Esophagus squamous epithelium (tissue), 5 donors: Measurements from ENCODE around the gene HNMT. TPM values are rescaled to one million over a fixed set of nuclear protein-coding genes. Genes with fewer than 3 reads are reported as not detected.

Experiments
- DNase-seq: peaks from one replicate; lab custom pipeline; 2025; lab: John Stamatoyannopoulos, UW
- H3K27ac ChIP-seq, 4 donors: fragments of 200-600 bp; sonication (generic); one replicate each; pipeline ENCODE4 v1.5.1; 2016 to 2019; ENCODE audit warnings: mild to moderate bottlenecking in 1 of 4
- H3K27me3 ChIP-seq, 4 donors: fragments of 200-600 bp; sonication (generic); 1 replicate in 3 of 4; 2 replicates in 1 of 4; pipeline versions ENCODE4 v1.5.1 to v1.6.0; 2017 to 2021; ENCODE audit warnings: antibody characterized with exemption in 1 of 4
- H3K36me3 ChIP-seq, 3 donors: fragments of 200-600 bp; sonication (generic); one replicate each; pipeline ENCODE4 v1.5.1; 2016 to 2019
- H3K4me1 ChIP-seq, 3 donors: fragments of 200-600 bp; sonication (generic); one replicate each; pipeline ENCODE4 v1.5.1; 2017 to 2019
- H3K4me3 ChIP-seq, 4 donors: fragments of 200-600 bp; sonication (generic); 1 replicate in 3 of 4; 2 replicates in 1 of 4; pipeline ENCODE4 v1.5.1; 2016 to 2019; ENCODE audit warnings: mild to moderate bottlenecking in 2 of 4, moderate library complexity in 1 of 4
- H3K9me3 ChIP-seq, 3 donors: fragments of 200-600 bp; sonication (generic); one replicate each; pipeline ENCODE4 v1.5.1; 2016 to 2019
- CTCF ChIP-seq, 6 experiments: fragments of 450-650 bp in 4 of 6; fragments of 200-600 bp in 2 of 6; sonication (generic) in 2 of 6; IDR thresholded peaks; one replicate each; pipeline ENCODE4 v1.5.1; 2016 to 2019; ENCODE audit warnings: antibody characterized with exemption in 6 of 6, mild to moderate bottlenecking in 4 of 6, moderate library complexity in 4 of 6
- POLR2A ChIP-seq, 4 donors: fragments of 450-650 bp; IDR thresholded peaks; one replicate each; pipeline ENCODE4 v1.6.1; 2017; ENCODE audit warnings: antibody characterized with exemption in 4 of 4, mild to moderate bottlenecking in 4 of 4, moderate library complexity in 3 of 4
- WGBS, 2 donors: methylation state at CpG; one replicate each; pipeline ENCODE4 v1.1.5; 2018; 5-methylcytosine and 5-hydroxymethylcytosine counted together
- intact Hi-C: fragments of 100-400 bp; cut with DNase I; formaldehyde crosslinking; loops from one replicate; pipeline ENCODE4 v1.15.0; 2022
- total RNA-seq, 4 donors: library from RNA; depleted of rRNA; stranded (reverse); fragments of >200 nt; gene quantifications; one replicate each; pipeline ENCODE4 v1.1.0, GENCODE V29; 2016
- donor health status: DM: yes; HTN: yes; CAD: no.

The HNMT gene
- total RNA-seq, 4 donors from 2014 or later, result 5.9 to 41.6 (median 8.2) TPM

GRCh38 chr2:138059487-138060300 is 95.4 kb downstream of the HNMT start:
- H3K27me3 ChIP-seq, result peaks cover 0 to 23% (median 0%) of the 10 kb centered on the region in 4 donors
- intact Hi-C loops, result no loop called here
- TF ChIP-seq POLR2A (IDR thresholded peaks at IDR 0.05) (no peak), CTCF (IDR thresholded peaks at IDR 0.05) (no peak)

GRCh38 chr2:138060301-138060635 is 96.0 kb downstream of the HNMT start:
- no peak for TF ChIP-seq CTCF (IDR thresholded peaks at IDR 0.05)
- DNase-seq, result no peak
- H3K4me1 ChIP-seq, result peaks cover 0 to 11% (median 0%) of the 10 kb centered on the region in 3 donors
- peaks cover 0 to 25% (median 0%) of the 10 kb centered on the region in 4 donors for H3K27me3 ChIP-seq
- WGBS, 2 donors, result 18 to 20% methylated on average over 1 of the region's 1 CpG
- H3K36me3 ChIP-seq, result no peaks in the 10 kb centered on the region
- H3K4me3 ChIP-seq, result no peak overlapping the region
- H3K9me3 ChIP-seq, result no peaks in the 10 kb centered on the region
- H3K27ac ChIP-seq, result no peak overlapping the region
- intact Hi-C loops, result no loop called here

More at GRCh38 chr2:138059487-138060300, 95.4 kb downstream of the HNMT start:
- H3K4me1 ChIP-seq, result peaks cover 0 to 11% (median 0%) of the 10 kb centered on the region in 3 donors
- H3K4me3 ChIP-seq, result no peak overlapping the region
- no peaks in the 10 kb centered on the region for H3K36me3 ChIP-seq
- 23% methylated on average over 3 of the region's 3 CpGs for WGBS, 2 donors
- H3K27ac ChIP-seq, result no peak overlapping the region
- no peak for DNase-seq
- no peaks in the 10 kb centered on the region for H3K9me3 ChIP-seq

DNA sequence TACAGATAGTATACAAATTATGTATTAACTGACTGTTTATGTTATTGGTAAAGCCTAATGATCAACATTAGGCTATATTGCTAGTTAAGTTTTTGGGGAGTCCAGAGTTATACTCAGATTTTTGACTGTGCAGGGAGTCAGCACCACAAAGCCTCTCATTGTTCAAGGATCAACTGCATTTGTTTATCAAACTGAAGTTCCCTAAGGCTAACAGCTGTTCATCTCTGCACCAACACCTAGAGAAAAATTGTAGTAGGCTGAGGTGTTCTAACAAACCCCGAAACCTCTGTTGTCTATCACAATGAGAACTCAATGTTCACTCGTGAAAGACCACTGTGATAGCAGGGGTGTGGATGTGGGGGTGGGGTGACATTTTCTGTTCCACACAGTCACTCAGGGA is 97.7 kb downstream of the HNMT start:
- Histone ChIP-seq H3K27me3 (peaks cover 0 to 38% (median 0%) of the 10 kb centered on the region in 4 donors), H3K36me3 (no peaks in the 10 kb centered on the region), H3K9me3 (no peaks in the 10 kb centered on the region), H3K27ac (no peak overlapping the region), H3K4me1 (peaks cover 0 to 11% (median 0%) of the 10 kb centered on the region in 3 donors), H3K4me3 (no peak overlapping the region)
- 75 to 93% methylated on average over 2 of the region's 2 CpGs for WGBS, 2 donors
- DNase-seq, result no peak
- TF ChIP-seq POLR2A (IDR thresholded peaks at IDR 0.05) (no peak), CTCF (IDR thresholded peaks at IDR 0.05) (no peak)
- intact Hi-C loops, result no loop called here

DNA sequence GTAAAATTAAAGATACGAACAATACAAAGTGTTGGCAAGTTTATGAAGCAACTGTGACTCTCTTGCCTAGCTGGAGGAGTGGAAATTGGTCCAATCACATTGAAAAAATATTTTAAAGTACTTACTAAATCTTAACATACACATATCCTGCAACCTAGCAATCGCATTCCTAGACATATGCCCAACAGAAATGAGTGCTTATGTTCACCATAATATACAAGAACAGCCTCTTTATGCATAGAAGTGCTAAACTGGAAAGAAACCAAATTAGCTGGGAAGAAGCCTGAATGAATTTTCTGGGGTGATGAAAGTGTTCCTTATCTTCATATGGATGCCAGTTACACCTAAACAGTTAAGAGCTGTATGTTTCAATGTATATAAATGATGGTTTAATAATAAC is 98.9 kb downstream of the HNMT start:
- 71 to 87% methylated on average over 2 of the region's 2 CpGs for WGBS, 2 donors
- no peak for TF ChIP-seq CTCF (IDR thresholded peaks at IDR 0.05)
- TF ChIP-seq POLR2A (IDR thresholded peaks at IDR 0.05), result no peak
- no peaks in the 10 kb centered on the region for H3K36me3 ChIP-seq
- peaks cover 0 to 11% (median 0%) of the 10 kb centered on the region in 3 donors for H3K4me1 ChIP-seq
- DNase-seq, result no peak
- H3K9me3 ChIP-seq, result no peaks in the 10 kb centered on the region
- intact Hi-C loops, result no loop called here
- no peak overlapping the region for H3K27ac ChIP-seq
- no peak overlapping the region for H3K4me3 ChIP-seq
- H3K27me3 ChIP-seq, result peaks cover 0 to 47% (median 0%) of the 10 kb centered on the region in 4 donors
